Subcutaneous adipose tissue (tissue), 4 donors: ENCODE data around the gene FLNB. TPM values are rescaled to one million over a fixed set of nuclear protein-coding genes. Genes with fewer than 3 reads are reported as not detected.

Experiments used
- CTCF ChIP-seq: fragments of 450-650 bp; IDR thresholded peaks from one replicate; pipeline ENCODE4 v1.5.1; 2016; ENCODE audit warnings: low read depth, mild to moderate bottlenecking, control low read depth, antibody characterized with exemption, moderate library complexity
- total RNA-seq, 4 donors: library from RNA; depleted of rRNA; stranded (reverse); fragments of >200 nt; gene quantifications; one replicate each; pipeline ENCODE4 v1.1.0, GENCODE V29; 2016

The FLNB gene
- total RNA-seq, 4 donors from 2014 or later: 62.2 to 158 (median 75.8) TPM

GRCh38 chr3:58161435-58162398, 153.5 kb downstream of the FLNB start:
- TF ChIP-seq CTCF: no peak

- no peak for TF ChIP-seq CTCF
These were observed 155.0 kb downstream of the FLNB start for GRCh38 chr3:58163234-58163633.

GRCh38 chr3:58164199-58164879, 156.1 kb downstream of the FLNB start:
- TF ChIP-seq CTCF: no peak

- no peak for TF ChIP-seq CTCF
These were observed 156.9 kb downstream of the FLNB start for GRCh38 chr3:58164906-58165821.

- no peak for TF ChIP-seq CTCF
These were observed 159.5 kb downstream of the FLNB start for GRCh38 chr3:58167431-58168351.

- TF ChIP-seq CTCF: no peak
These were observed 160.3 kb downstream of the FLNB start for GRCh38 chr3:58168498-58168897.
